ENCODE measurements around the gene PLD1. TPM values are rescaled to one million over a fixed set of nuclear protein-coding genes. Genes with fewer than 3 reads are reported as not detected.

The PLD1 gene
- total RNA-seq, 1 donor from 2014 or later, result 0.21 TPM

DNA sequence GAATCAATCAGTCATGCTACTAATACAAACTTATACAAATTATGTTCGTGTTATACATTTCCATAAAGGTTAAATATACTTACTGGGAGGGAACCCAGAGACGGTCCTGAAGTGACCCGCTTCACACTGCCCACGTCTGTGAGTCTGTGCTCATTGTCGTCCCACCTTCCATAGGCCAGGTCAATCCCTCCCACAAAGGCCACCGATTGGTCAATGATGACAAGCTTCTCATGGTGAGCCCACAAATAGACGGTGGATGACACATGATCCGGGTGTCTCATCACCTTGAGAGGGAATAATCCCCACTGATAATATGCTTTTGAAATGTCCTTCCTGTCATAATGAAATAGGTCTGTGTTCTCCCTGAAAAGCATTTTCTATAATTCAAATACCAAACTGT, 121.7 kb downstream of the PLD1 start:
- H3K4me1 ChIP-seq, result no peaks in the 10 kb centered on the region
- Mint-ChIP-seq H3K27ac (no peak overlapping the region), H3K4me3 (no peak overlapping the region), H3K27me3 (ENCODE audit: insufficient read depth, low read depth) (no peaks in the 10 kb centered on the region), H3K36me3 (no peaks in the 10 kb centered on the region), H3K4me1 (no peaks in the 10 kb centered on the region), H3K9me3 (no peaks in the 10 kb centered on the region)
- H3K27ac ChIP-seq, result no peak overlapping the region
- DNase-seq (ENCODE audit: low spot score), result no peak
- no peak overlapping the region for H2AFZ ChIP-seq (replicated peaks)
- no peak overlapping the region for H3K9ac ChIP-seq
- H4K20me1 ChIP-seq (ENCODE audit: low read depth), result no peaks in the 10 kb centered on the region
- H3K79me2 ChIP-seq (ENCODE audit: low read depth), result no peaks in the 10 kb centered on the region
- no peak overlapping the region for H3K4me3 ChIP-seq
- no peaks in the 10 kb centered on the region for H3K36me3 ChIP-seq
- TF ChIP-seq EZH2 (IDR thresholded peaks at IDR 0.05) (no peak), EZH2phosphoT487 (IDR thresholded peaks at IDR 0.05) (no peak)
- TF ChIP-seq, protein P1, sequence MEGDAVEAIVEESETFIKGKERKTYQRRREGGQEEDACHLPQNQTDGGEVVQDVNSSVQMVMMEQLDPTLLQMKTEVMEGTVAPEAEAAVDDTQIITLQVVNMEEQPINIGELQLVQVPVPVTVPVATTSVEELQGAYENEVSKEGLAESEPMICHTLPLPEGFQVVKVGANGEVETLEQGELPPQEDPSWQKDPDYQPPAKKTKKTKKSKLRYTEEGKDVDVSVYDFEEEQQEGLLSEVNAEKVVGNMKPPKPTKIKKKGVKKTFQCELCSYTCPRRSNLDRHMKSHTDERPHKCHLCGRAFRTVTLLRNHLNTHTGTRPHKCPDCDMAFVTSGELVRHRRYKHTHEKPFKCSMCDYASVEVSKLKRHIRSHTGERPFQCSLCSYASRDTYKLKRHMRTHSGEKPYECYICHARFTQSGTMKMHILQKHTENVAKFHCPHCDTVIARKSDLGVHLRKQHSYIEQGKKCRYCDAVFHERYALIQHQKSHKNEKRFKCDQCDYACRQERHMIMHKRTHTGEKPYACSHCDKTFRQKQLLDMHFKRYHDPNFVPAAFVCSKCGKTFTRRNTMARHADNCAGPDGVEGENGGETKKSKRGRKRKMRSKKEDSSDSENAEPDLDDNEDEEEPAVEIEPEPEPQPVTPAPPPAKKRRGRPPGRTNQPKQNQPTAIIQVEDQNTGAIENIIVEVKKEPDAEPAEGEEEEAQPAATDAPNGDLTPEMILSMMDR (IDR thresholded peaks at IDR 0.05), result no peak
- no peaks in the 10 kb centered on the region for H3K27me3 ChIP-seq
- H3K4me2 ChIP-seq, result no peak overlapping the region
- H3F3A ChIP-seq (ENCODE audit: low read depth), result no peaks in the 10 kb centered on the region
- no peaks in the 10 kb centered on the region for H3K9me3 ChIP-seq (ENCODE audit: low read depth)

DNA sequence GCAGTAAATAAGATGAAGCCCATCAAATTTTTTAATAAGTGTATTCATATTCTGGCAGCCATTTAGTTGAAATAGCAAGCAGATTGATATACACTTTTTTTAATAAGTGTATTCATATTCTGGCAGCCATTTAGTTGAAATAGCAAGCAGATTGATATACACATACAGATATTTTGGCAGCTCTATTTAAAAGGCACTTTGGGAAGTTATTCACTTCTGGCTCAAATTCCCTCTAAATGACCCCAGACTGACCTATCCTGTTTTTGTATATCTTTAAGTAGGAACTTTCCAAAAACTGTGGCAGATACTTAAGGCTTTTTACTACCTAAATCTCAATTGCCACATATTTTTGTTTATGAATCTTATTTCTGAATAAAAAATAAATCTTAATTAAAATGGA, 122.3 kb downstream of the PLD1 start:
- H2AFZ ChIP-seq (replicated peaks), result no peak overlapping the region
- no peaks in the 10 kb centered on the region for H3K4me1 Mint-ChIP-seq
- H3K36me3 ChIP-seq, result no peaks in the 10 kb centered on the region
- no peaks in the 10 kb centered on the region for H3K27me3 Mint-ChIP-seq (ENCODE audit: insufficient read depth, low read depth)
- peaks cover 5% of the 10 kb centered on the region for H3K9me3 Mint-ChIP-seq
- H3K4me2 ChIP-seq, result no peak overlapping the region
- DNase-seq (ENCODE audit: low spot score), result no peak
- H3K4me3 Mint-ChIP-seq, result no peak overlapping the region
- H3K27ac Mint-ChIP-seq, result no peak overlapping the region
- no peak overlapping the region for H3K9ac ChIP-seq
- no peaks in the 10 kb centered on the region for H3F3A ChIP-seq (ENCODE audit: low read depth)
- no peaks in the 10 kb centered on the region for H3K36me3 Mint-ChIP-seq
- H3K4me1 ChIP-seq, result no peaks in the 10 kb centered on the region
- no peaks in the 10 kb centered on the region for H3K27me3 ChIP-seq
- no peak overlapping the region for H3K27ac ChIP-seq
- no peak for TF ChIP-seq EZH2 (IDR thresholded peaks at IDR 0.05)
- TF ChIP-seq, protein P1 (IDR thresholded peaks at IDR 0.05), result no peak
- TF ChIP-seq EZH2phosphoT487 (IDR thresholded peaks at IDR 0.05), result no peak
- H3K4me3 ChIP-seq, result no peak overlapping the region
- no peaks in the 10 kb centered on the region for H3K79me2 ChIP-seq (ENCODE audit: low read depth)
- H3K9me3 ChIP-seq (ENCODE audit: low read depth), result no peaks in the 10 kb centered on the region
- no peaks in the 10 kb centered on the region for H4K20me1 ChIP-seq (ENCODE audit: low read depth)

- H3K27ac ChIP-seq, result no peak overlapping the region
- H3K36me3 Mint-ChIP-seq, result no peaks in the 10 kb centered on the region
- H3F3A ChIP-seq (ENCODE audit: low read depth), result no peaks in the 10 kb centered on the region
- DNase-seq (ENCODE audit: low spot score), result no peak
- no peak overlapping the region for H3K27ac Mint-ChIP-seq
- H3K9me3 Mint-ChIP-seq, result peaks cover 6% of the 10 kb centered on the region
- H3K27me3 ChIP-seq, result no peaks in the 10 kb centered on the region
- H3K79me2 ChIP-seq (ENCODE audit: low read depth), result no peaks in the 10 kb centered on the region
- H3K4me2 ChIP-seq, result no peak overlapping the region
- H3K4me3 ChIP-seq, result no peak overlapping the region
- TF ChIP-seq EZH2phosphoT487 (IDR thresholded peaks at IDR 0.05) (no peak), EZH2 (IDR thresholded peaks at IDR 0.05) (no peak)
- TF ChIP-seq, protein P1 (IDR thresholded peaks at IDR 0.05), result no peak
- no peaks in the 10 kb centered on the region for H3K36me3 ChIP-seq
- H3K4me1 Mint-ChIP-seq, result no peaks in the 10 kb centered on the region
- H2AFZ ChIP-seq (replicated peaks), result no peak overlapping the region
- H3K9me3 ChIP-seq (ENCODE audit: low read depth), result no peaks in the 10 kb centered on the region
- no peak overlapping the region for H3K9ac ChIP-seq
- no peaks in the 10 kb centered on the region for H3K4me1 ChIP-seq
- H4K20me1 ChIP-seq (ENCODE audit: low read depth), result no peaks in the 10 kb centered on the region
- no peaks in the 10 kb centered on the region for H3K27me3 Mint-ChIP-seq (ENCODE audit: insufficient read depth, low read depth)
- H3K4me3 Mint-ChIP-seq, result no peak overlapping the region
Observed at GRCh38 chr3:171687581-171687980, 122.7 kb downstream of the PLD1 start.
